Ureter (tissue), 1 donor: ENCODE measurements around the gene PBX1. TPM values are rescaled to one million over a fixed set of nuclear protein-coding genes. Genes with fewer than 3 reads are reported as not detected.
"Not testable (repeated sequence)": the region's sequence is repeated elsewhere in the genome, so short reads cannot be mapped to it uniquely, and the experiment has no call there.

Experiments used
- DNase-seq: peaks from one replicate; pipeline ENCODE4 v3.0.0-alpha.2; 2020; ENCODE audit warnings: low spot score
- total RNA-seq: library from RNA; stranded (reverse); gene quantifications from one replicate; pipeline ENCODE4 v1.2.4, GENCODE V29; 2023
- donor health status: DM: yes; HTN: yes; CAD: no.

The PBX1 gene
- 169 TPM for total RNA-seq

- DNase-seq: peak; percentile 98
Measured at GRCh38 chr1:164558461-164559341, at the start of gene PBX1. TSS of gene PBX1 (plus strand) at chr1:164559184.

GRCh38 chr1:164510435-164510834 lies 48.5 kb upstream of the PBX1 start:
- no peak for DNase-seq

- no peak for DNase-seq
Measured at GRCh38 chr1:164511001-164511705, 47.8 kb upstream of the PBX1 start.

GRCh38 chr1:164515231-164515630 lies 43.8 kb upstream of the PBX1 start:
- no peak for DNase-seq

GRCh38 chr1:164515711-164516331 lies 43.2 kb upstream of the PBX1 start:
- no peak for DNase-seq

- DNase-seq: no peak
Measured at GRCh38 chr1:164516591-164516990, 42.4 kb upstream of the PBX1 start.

GRCh38 chr1:164518692-164519332 lies 40.2 kb upstream of the PBX1 start:
- no peak for DNase-seq

- no peak for DNase-seq
Measured at GRCh38 chr1:164519426-164519825, 39.6 kb upstream of the PBX1 start.

GRCh38 chr1:164524810-164525209 lies 34.2 kb upstream of the PBX1 start:
- DNase-seq: no peak

- no peak for DNase-seq
Measured at GRCh38 chr1:164534863-164535610, 23.9 kb upstream of the PBX1 start.

- DNase-seq: not testable (repeated sequence)
Measured at GRCh38 chr1:164552463-164552988, 6.5 kb upstream of the PBX1 start.

GRCh38 chr1:164557270-164557669 lies 1.7 kb upstream of the PBX1 start:
- DNase-seq: no peak

- peak; percentile 47 for DNase-seq
Measured at GRCh38 chr1:164559342-164560051, 513 bp downstream of the PBX1 start.

- DNase-seq: no peak
Measured at GRCh38 chr1:164560121-164560541, 1.1 kb downstream of the PBX1 start.

- DNase-seq: no peak
Measured at GRCh38 chr1:164560556-164560955, 1.6 kb downstream of the PBX1 start.

GRCh38 chr1:164561007-164561406 lies 2.0 kb downstream of the PBX1 start:
- no peak for DNase-seq

GRCh38 chr1:164561472-164561871 lies 2.5 kb downstream of the PBX1 start:
- no peak for DNase-seq

- DNase-seq: no peak
Measured at GRCh38 chr1:164562061-164562460, 3.1 kb downstream of the PBX1 start.

- no peak for DNase-seq
Measured at GRCh38 chr1:164562511-164562910, 3.5 kb downstream of the PBX1 start.

- DNase-seq: no peak
Measured at GRCh38 chr1:164562947-164563520, 4.0 kb downstream of the PBX1 start.
